ENCODE data around the gene NR3C2.

NR3C2 gene

DNA sequence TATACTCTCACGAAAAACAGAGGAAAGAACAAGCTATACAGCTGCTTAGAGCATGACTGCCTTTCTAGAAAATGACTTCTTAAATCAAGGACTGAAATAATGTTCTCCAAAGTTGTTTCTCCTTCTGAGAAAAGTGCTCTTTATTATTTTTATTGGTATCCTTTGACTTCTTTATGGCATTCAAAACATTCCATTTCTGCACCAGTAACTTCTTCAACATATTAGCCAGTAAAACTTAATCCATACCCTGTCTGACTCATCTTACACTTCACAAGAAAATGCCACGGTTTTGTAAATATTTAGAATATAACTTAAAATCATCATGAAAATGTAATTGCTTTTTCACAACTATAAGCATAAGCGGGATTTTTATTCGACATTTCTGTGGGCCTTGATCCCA is 180.4 kb downstream of the NR3C2 start:
- H3K36me3 ChIP-seq (ENCODE audit: control insufficient read depth, insufficient read depth, low read length, severe bottlenecking): no peaks in the 10 kb centered on the region
- H3K9me3 ChIP-seq (ENCODE audit: control insufficient read depth, low read length): no peaks in the 10 kb centered on the region
- no peak overlapping the region for H3K4me3 ChIP-seq (ENCODE audit: low read length)
- DNase-seq (ENCODE audit: low read depth): peak; percentile 1
- H3K4me1 ChIP-seq (ENCODE audit: control insufficient read depth, insufficient read depth, low read length): no peaks in the 10 kb centered on the region
- H3K9ac ChIP-seq (ENCODE audit: low read length): no peak overlapping the region
- no peaks in the 10 kb centered on the region for H3K27me3 ChIP-seq (replicated peaks; ENCODE audit: control insufficient read depth, insufficient read depth, low read length)

DNA sequence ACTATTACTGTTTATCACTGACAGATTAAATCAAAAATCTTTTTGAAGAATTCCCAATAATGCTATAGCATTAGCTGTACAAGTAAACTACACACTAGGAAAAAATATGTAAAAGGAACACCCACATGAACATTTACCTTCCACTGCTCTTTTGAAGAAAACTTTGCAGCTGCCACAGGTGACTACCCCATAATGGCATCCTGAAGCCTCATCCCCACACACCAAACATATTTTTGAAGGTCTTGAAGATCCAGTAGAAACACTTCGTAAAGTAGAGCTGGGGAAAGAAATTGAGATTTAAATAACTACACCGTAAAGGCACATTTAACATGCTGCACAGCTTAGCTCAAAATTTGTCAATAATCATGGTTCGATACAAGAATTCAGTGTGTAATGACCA is 182.4 kb downstream of the NR3C2 start:
- Histone ChIP-seq H3K36me3 (ENCODE audit: control insufficient read depth, insufficient read depth, low read length, severe bottlenecking) (no peaks in the 10 kb centered on the region), H3K9ac (ENCODE audit: low read length) (no peak overlapping the region), H3K9me3 (ENCODE audit: control insufficient read depth, low read length) (no peaks in the 10 kb centered on the region), H3K4me1 (ENCODE audit: control insufficient read depth, insufficient read depth, low read length) (no peaks in the 10 kb centered on the region), H3K4me3 (ENCODE audit: low read length) (no peak overlapping the region), H3K27me3 (replicated peaks; ENCODE audit: control insufficient read depth, insufficient read depth, low read length) (no peaks in the 10 kb centered on the region)
- no peak for DNase-seq (ENCODE audit: low read depth)

DNA sequence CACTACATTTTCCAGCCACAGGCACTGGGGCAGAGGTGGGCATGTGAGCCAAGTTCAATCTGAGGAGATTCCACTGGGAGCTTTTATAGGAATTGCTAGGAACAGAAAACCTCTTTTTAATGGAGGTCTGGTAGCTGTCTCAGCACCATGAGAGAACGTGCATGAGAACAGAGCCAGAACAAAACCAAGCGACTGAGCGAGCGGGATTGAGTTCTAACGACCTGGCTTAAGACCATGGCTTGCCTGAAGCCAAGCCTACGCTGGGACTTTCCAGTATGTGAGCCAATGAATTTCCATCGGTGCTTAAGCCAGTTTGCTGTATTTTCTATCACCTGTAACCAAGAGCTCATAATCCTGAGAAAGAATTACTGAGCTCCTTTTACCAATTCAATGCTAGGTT is 183.7 kb downstream of the NR3C2 start:
- Histone ChIP-seq H3K4me1 (ENCODE audit: control insufficient read depth, insufficient read depth, low read length) (no peaks in the 10 kb centered on the region), H3K27me3 (replicated peaks; ENCODE audit: control insufficient read depth, insufficient read depth, low read length) (no peaks in the 10 kb centered on the region), H3K4me3 (ENCODE audit: low read length) (no peak overlapping the region), H3K9ac (ENCODE audit: low read length) (no peak overlapping the region), H3K36me3 (ENCODE audit: control insufficient read depth, insufficient read depth, low read length, severe bottlenecking) (no peaks in the 10 kb centered on the region), H3K9me3 (ENCODE audit: control insufficient read depth, low read length) (no peaks in the 10 kb centered on the region)
- DNase-seq (ENCODE audit: low read depth): no peak

GRCh38 chr4:148255344-148255720 is 186.9 kb downstream of the NR3C2 start:
- Histone ChIP-seq H3K36me3 (ENCODE audit: control insufficient read depth, insufficient read depth, low read length, severe bottlenecking) (no peaks in the 10 kb centered on the region), H3K9ac (ENCODE audit: low read length) (no peak overlapping the region), H3K4me1 (ENCODE audit: control insufficient read depth, insufficient read depth, low read length) (no peaks in the 10 kb centered on the region), H3K9me3 (ENCODE audit: control insufficient read depth, low read length) (no peaks in the 10 kb centered on the region), H3K27me3 (replicated peaks; ENCODE audit: control insufficient read depth, insufficient read depth, low read length) (no peaks in the 10 kb centered on the region), H3K4me3 (ENCODE audit: low read length) (no peak overlapping the region)
- DNase-seq (ENCODE audit: low read depth): no peak

- no peak overlapping the region for H3K4me3 ChIP-seq (ENCODE audit: low read length)
- no peaks in the 10 kb centered on the region for H3K36me3 ChIP-seq (ENCODE audit: control insufficient read depth, insufficient read depth, low read length, severe bottlenecking)
- no peaks in the 10 kb centered on the region for H3K27me3 ChIP-seq (replicated peaks; ENCODE audit: control insufficient read depth, insufficient read depth, low read length)
- no peaks in the 10 kb centered on the region for H3K4me1 ChIP-seq (ENCODE audit: control insufficient read depth, insufficient read depth, low read length)
- H3K9ac ChIP-seq (ENCODE audit: low read length): no peak overlapping the region
- DNase-seq (ENCODE audit: low read depth): no peak
- no peaks in the 10 kb centered on the region for H3K9me3 ChIP-seq (ENCODE audit: control insufficient read depth, low read length)
Measured at GRCh38 chr4:148254621-148255343, 187.4 kb downstream of the NR3C2 start.

DNA sequence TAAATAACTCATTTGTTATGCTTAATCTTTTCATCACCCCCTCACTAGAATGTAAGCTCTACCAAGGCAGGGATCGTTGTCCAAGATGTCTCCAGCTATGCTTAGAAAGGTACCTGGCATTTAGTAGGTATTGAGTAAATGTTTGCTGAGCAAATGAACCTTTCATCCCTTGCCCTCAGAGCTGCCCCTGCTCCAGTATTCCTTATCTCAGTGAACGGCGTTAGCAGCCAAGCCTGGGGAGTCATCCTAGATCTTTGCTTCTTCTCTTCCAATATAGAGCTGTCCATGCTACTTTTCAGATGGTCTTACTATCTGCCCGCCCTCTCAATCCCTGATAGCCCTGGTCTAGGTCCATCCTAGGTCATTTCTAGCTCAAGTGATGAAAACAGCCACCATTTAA is 188.4 kb downstream of the NR3C2 start:
- DNase-seq (ENCODE audit: low read depth): no peak
- H3K27me3 ChIP-seq (replicated peaks; ENCODE audit: control insufficient read depth, insufficient read depth, low read length): no peaks in the 10 kb centered on the region

GRCh38 chr4:148248824-148249223 is 193.4 kb downstream of the NR3C2 start:
- no peak overlapping the region for H3K4me3 ChIP-seq (ENCODE audit: low read length)
- DNase-seq (ENCODE audit: low read depth): no peak

More for the DNA sequence above, 188.4 kb downstream of the NR3C2 start:
- Histone ChIP-seq H3K9me3 (ENCODE audit: control insufficient read depth, low read length) (no peaks in the 10 kb centered on the region), H3K4me3 (ENCODE audit: low read length) (no peak overlapping the region), H3K9ac (ENCODE audit: low read length) (no peak overlapping the region), H3K36me3 (ENCODE audit: control insufficient read depth, insufficient read depth, low read length, severe bottlenecking) (no peaks in the 10 kb centered on the region), H3K4me1 (ENCODE audit: control insufficient read depth, insufficient read depth, low read length) (no peaks in the 10 kb centered on the region)

DNA sequence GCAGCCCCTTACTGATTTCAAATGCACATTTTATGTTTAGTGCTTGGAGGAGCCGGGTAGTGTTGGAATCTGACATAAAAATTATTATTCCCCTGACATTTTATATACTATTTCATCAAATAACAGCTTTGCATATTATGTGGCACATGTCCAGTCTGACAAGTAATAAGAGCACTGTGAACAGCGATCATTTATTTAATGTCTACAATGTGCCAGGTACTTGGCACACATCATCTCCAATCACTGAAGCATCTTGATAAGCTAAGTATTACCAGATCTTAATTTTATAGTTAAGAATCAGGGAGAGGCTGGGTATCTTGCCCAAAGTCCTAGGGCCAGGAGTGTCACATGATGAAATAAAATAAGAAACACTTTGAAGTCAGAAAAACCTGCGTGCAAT is 197.2 kb downstream of the NR3C2 start:
- H3K4me3 ChIP-seq (ENCODE audit: low read length): no peak overlapping the region

More at GRCh38 chr4:148248824-148249223, 193.4 kb downstream of the NR3C2 start:
- Histone ChIP-seq H3K27me3 (replicated peaks; ENCODE audit: control insufficient read depth, insufficient read depth, low read length) (no peaks in the 10 kb centered on the region), H3K4me1 (ENCODE audit: control insufficient read depth, insufficient read depth, low read length) (no peaks in the 10 kb centered on the region), H3K9ac (ENCODE audit: low read length) (no peak overlapping the region), H3K9me3 (ENCODE audit: control insufficient read depth, low read length) (no peaks in the 10 kb centered on the region), H3K36me3 (ENCODE audit: control insufficient read depth, insufficient read depth, low read length, severe bottlenecking) (no peaks in the 10 kb centered on the region)

GRCh38 chr4:148243837-148244236 is 198.4 kb downstream of the NR3C2 start:
- Histone ChIP-seq H3K27me3 (replicated peaks; ENCODE audit: control insufficient read depth, insufficient read depth, low read length) (no peaks in the 10 kb centered on the region), H3K9me3 (ENCODE audit: control insufficient read depth, low read length) (no peaks in the 10 kb centered on the region), H3K4me3 (ENCODE audit: low read length) (no peak overlapping the region), H3K4me1 (ENCODE audit: control insufficient read depth, insufficient read depth, low read length) (no peaks in the 10 kb centered on the region), H3K9ac (ENCODE audit: low read length) (no peak overlapping the region), H3K36me3 (ENCODE audit: control insufficient read depth, insufficient read depth, low read length, severe bottlenecking) (no peaks in the 10 kb centered on the region)
- DNase-seq (ENCODE audit: low read depth): no peak

More for the DNA sequence above, 197.2 kb downstream of the NR3C2 start:
- no peak overlapping the region for H3K9ac ChIP-seq (ENCODE audit: low read length)
- no peaks in the 10 kb centered on the region for H3K36me3 ChIP-seq (ENCODE audit: control insufficient read depth, insufficient read depth, low read length, severe bottlenecking)
- H3K9me3 ChIP-seq (ENCODE audit: control insufficient read depth, low read length): no peaks in the 10 kb centered on the region
- H3K4me1 ChIP-seq (ENCODE audit: control insufficient read depth, insufficient read depth, low read length): no peaks in the 10 kb centered on the region
- no peak for DNase-seq (ENCODE audit: low read depth)
- H3K27me3 ChIP-seq (replicated peaks; ENCODE audit: control insufficient read depth, insufficient read depth, low read length): no peaks in the 10 kb centered on the region

- Histone ChIP-seq H3K36me3 (ENCODE audit: control insufficient read depth, insufficient read depth, low read length, severe bottlenecking) (no peaks in the 10 kb centered on the region), H3K9ac (ENCODE audit: low read length) (no peak overlapping the region), H3K9me3 (ENCODE audit: control insufficient read depth, low read length) (no peaks in the 10 kb centered on the region), H3K4me3 (ENCODE audit: low read length) (no peak overlapping the region), H3K27me3 (replicated peaks; ENCODE audit: control insufficient read depth, insufficient read depth, low read length) (no peaks in the 10 kb centered on the region), H3K4me1 (ENCODE audit: control insufficient read depth, insufficient read depth, low read length) (peaks cover 11% of the 10 kb centered on the region)
- no peak for DNase-seq (ENCODE audit: low read depth)
Measured at GRCh38 chr4:148240241-148240640, 202.0 kb downstream of the NR3C2 start.

DNA sequence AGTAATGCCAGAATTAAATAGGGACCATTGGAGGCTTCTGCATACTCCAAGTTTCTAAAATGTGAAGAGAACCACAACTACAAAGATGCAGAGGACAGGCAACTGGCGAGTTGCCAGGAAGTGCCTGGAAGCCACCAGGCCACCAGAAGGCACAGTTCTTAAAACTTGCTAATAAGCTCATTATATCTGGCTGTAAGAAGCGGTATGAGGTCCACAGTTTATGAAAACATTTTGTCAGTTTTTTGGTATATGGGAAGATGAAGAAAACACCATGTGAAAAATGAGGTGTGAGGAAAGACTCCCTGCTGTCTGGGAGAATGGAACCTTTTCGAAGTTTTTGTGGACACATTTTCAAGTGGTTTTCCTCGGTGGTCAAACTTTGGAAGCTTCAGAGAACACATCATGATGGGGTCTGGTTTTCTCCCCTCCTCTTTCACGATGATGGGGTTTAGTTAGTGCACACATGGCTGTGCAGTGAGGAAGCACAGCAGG is 202.7 kb downstream of the NR3C2 start:
- Histone ChIP-seq H3K36me3 (ENCODE audit: control insufficient read depth, insufficient read depth, low read length, severe bottlenecking) (no peaks in the 10 kb centered on the region), H3K9ac (ENCODE audit: low read length) (no peak overlapping the region), H3K4me3 (ENCODE audit: low read length) (no peak overlapping the region), H3K27me3 (replicated peaks; ENCODE audit: control insufficient read depth, insufficient read depth, low read length) (no peaks in the 10 kb centered on the region), H3K9me3 (ENCODE audit: control insufficient read depth, low read length) (no peaks in the 10 kb centered on the region), H3K4me1 (ENCODE audit: control insufficient read depth, insufficient read depth, low read length) (peaks cover 11% of the 10 kb centered on the region)
- DNase-seq (ENCODE audit: low read depth): no peak

Data from adipocyte (in vitro differentiated cells).